GM12878 (cell line): ENCODE results near the gene HSPBAP1. TPM values are rescaled to one million over a fixed set of nuclear protein-coding genes. Genes with fewer than 3 reads are reported as not detected.

Experiments
- ATAC-seq: fragments of 200-7000 bp; cut with Tn5 transposase; 3 replicates; pipeline ENCODE4 v1.9.1; 2020; ENCODE audit warnings: mild to moderate bottlenecking, moderate library complexity
- BruUV-seq: library from RNA; stranded (reverse); fragments of 400-500 nt; replicated peaks from 2 replicates; lab custom pipeline; 2021; lab: Mats Ljungman, UMichigan
- CTCF ChIA-PET: fragments of 300-600 bp; sonication (Branson Sonifier 250); formaldehyde crosslinking; extraction: SDS; loops from one replicate; lab custom pipeline; 2021; ENCODE audit warnings: inconsistent platforms; lab: Yijun Ruan, JAX
- POLR2A ChIA-PET: fragments of 350-600 bp; formaldehyde crosslinking; extraction: SDS; loops from one replicate; lab custom pipeline; 2021; ENCODE audit warnings: inconsistent platforms; lab: Charles Lee
- RAD21 ChIA-PET: fragments of 300-600 bp; sonication (Branson Sonifier 250); formaldehyde crosslinking; loops from one replicate; lab custom pipeline; 2023; ENCODE audit warnings: antibody characterized with exemption; ENCODE audit not compliant: unreplicated experiment; lab: Charles Lee
- SMC1A ChIA-PET: fragments of 300-600 bp; sonication (Branson Sonifier 250); formaldehyde crosslinking; loops from one replicate; lab custom pipeline; 2023; ENCODE audit not compliant: unreplicated experiment, uncharacterized antibody; lab: Charles Lee
- DNase-seq: peaks from one replicate; pipeline ENCODE4 v3.0.0-alpha.2; 2011; ENCODE audit warnings: low read depth, low spot score
- FAIRE-seq: peaks from 3 replicates; lab custom pipeline; 2011; peaks lifted over from hg19 to GRCh38; lab: Jason Lieb, UNC
- H2AFZ ChIP-seq: 2 replicates; pipeline ENCODE4 v1.6.0; 2011; ENCODE audit warnings: low read depth, low read length, control low read depth; ENCODE audit not compliant: control insufficient read depth
- H3K27ac ChIP-seq: 2 replicates; pipeline ENCODE4 v1.5.1; 2011; ENCODE audit warnings: control low read depth; ENCODE audit not compliant: control insufficient read depth, insufficient read depth
- H3K27me3 ChIP-seq, 2 experiments: replicated peaks in 1 of 2; 2 replicates each; pipeline versions ENCODE4 v1.6.0 to v1.6.1; 2011; ENCODE audit warnings: low read length in 1 of 2; ENCODE audit not compliant: control insufficient read depth in 2 of 2, insufficient read depth in 2 of 2
- H3K36me3 ChIP-seq, 2 experiments: 2 replicates each; pipeline ENCODE4 v1.5.1; 2011; ENCODE audit warnings: low read length in 1 of 2; ENCODE audit not compliant: control insufficient read depth in 2 of 2, insufficient read depth in 2 of 2
- H3K4me1 ChIP-seq: 2 replicates; pipeline ENCODE4 v1.6.1; 2011; ENCODE audit warnings: mild to moderate bottlenecking, low read length, moderate library complexity, mixed read lengths; ENCODE audit not compliant: control insufficient read depth, insufficient read depth
- H3K4me2 ChIP-seq: 2 replicates; pipeline ENCODE4 v1.6.0; 2011; ENCODE audit warnings: control low read depth; ENCODE audit not compliant: control insufficient read depth, insufficient read depth
- H3K4me3 ChIP-seq: fragments of 200-600 bp; sonication (generic); 2 replicates; pipeline ENCODE4 v1.5.1; 2016
- H3K79me2 ChIP-seq: 2 replicates; pipeline ENCODE4 v1.6.0; 2011; ENCODE audit warnings: low read length; ENCODE audit not compliant: control insufficient read depth, insufficient read depth
- H3K9ac ChIP-seq: 2 replicates; pipeline ENCODE4 v1.8.0; 2011; ENCODE audit warnings: low read length, control low read depth, mixed read lengths; ENCODE audit not compliant: control insufficient read depth, insufficient read depth
- H3K9me3 ChIP-seq: replicated peaks from 3 replicates; pipeline ENCODE4 v1.5.1; 2011; ENCODE audit warnings: mild to moderate bottlenecking, low read length; ENCODE audit not compliant: control insufficient read depth, insufficient read depth
- H4K20me1 ChIP-seq: 2 replicates; pipeline ENCODE4 v1.6.0; 2011; ENCODE audit not compliant: control insufficient read depth, insufficient read depth
- ASH2L ChIP-seq: fragments of 300-600, 200-600 bp; sonication (generic); IDR thresholded peaks from 2 replicates; pipeline ENCODE4 v1.6.1; 2017; ENCODE audit warnings: low read depth, mild to moderate bottlenecking, borderline replicate concordance
- BMI1 ChIP-seq: fragments of 450-650 bp; IDR thresholded peaks from 2 replicates; pipeline ENCODE4 v1.6.1; 2016; ENCODE audit warnings: mild to moderate bottlenecking, moderate library complexity, borderline replicate concordance
- HCFC1 ChIP-seq: fragments of 150-350 bp; IDR thresholded peaks from 2 replicates; pipeline ENCODE4 v1.6.1; 2014; ENCODE audit warnings: low read length
- MEF2A ChIP-seq: IDR thresholded peaks from 2 replicates; pipeline ENCODE4 v1.6.1; 2011; ENCODE audit warnings: low read depth, mild to moderate bottlenecking, low read length, moderate library complexity; ENCODE audit not compliant: insufficient read depth
- PAX5 ChIP-seq: IDR thresholded peaks from 2 replicates; pipeline ENCODE4 v1.6.1; 2011; ENCODE audit warnings: low read depth, low read length, borderline replicate concordance
- RBBP5 ChIP-seq: fragments of 200-600 bp; sonication (generic); conservative IDR thresholded peaks from 2 replicates; pipeline ENCODE4 v1.6.1; 2016
- SIX5 ChIP-seq: IDR thresholded peaks from 2 replicates; pipeline ENCODE4 v1.6.1; 2011; ENCODE audit warnings: mild to moderate bottlenecking, low read depth, low read length, moderate library complexity; ENCODE audit not compliant: severe bottlenecking
- ZBTB11 ChIP-seq: fragments of 450-650 bp; formaldehyde crosslinking; IDR thresholded peaks from 2 replicates; pipeline ENCODE4 v1.5.0; 2022; ENCODE audit warnings: mild to moderate bottlenecking, missing genetic modification characterization
- WGBS: methylation state at CpG from one replicate; pipeline ENCODE4 v1.1.6; 2016; ENCODE audit warnings: low lambda C conversion rate; ENCODE audit not compliant: insufficient replicate concordance, insufficient coverage; ENCODE audit errors: missing lambda C conversion rate; 5-methylcytosine and 5-hydroxymethylcytosine counted together
- in situ Hi-C: fragments of 300-500 bp; cut with MboI; formaldehyde crosslinking; loops from 9 replicates; pipeline ENCODE4 v1.14.3; 2018; ENCODE audit warnings: mixed read lengths
- intact Hi-C: fragments of 100-400 bp; cut with micrococcal nuclease; formaldehyde crosslinking; loops from one replicate; pipeline ENCODE4 v1.14.2; 2022; ENCODE audit not compliant: unreplicated experiment
- polyA plus RNA-seq, 11 experiments: library from polyadenylated mRNA; depleted of rRNA in 4 of 11; unstranded in 6 of 11; stranded (reverse) in 5 of 11; fragments of >200 nt; fragmentation: Nextera tagmentation in 4 of 11; fragmentation: Illumina TruSeq in 1 of 11; extraction: Ambion mirVana in 4 of 11; extraction: Trizol in 1 of 11; gene quantifications; 1 replicate in 1 of 11; 2 replicates in 10 of 11; pipeline versions ENCODE4 v1.2.1 to v1.2.3, GENCODE V29; 2011 to 2016; ENCODE audit warnings: inconsistent platforms in 2 of 11, missing spikeins in 2 of 11, low read depth in 1 of 11
- total RNA-seq, 4 experiments: library from RNA; depleted of rRNA in 3 of 4; stranded (reverse); fragments of >200 nt in 3 of 4; fragmentation: Illumina TruSeq in 1 of 4; extraction: Trizol in 1 of 4; gene quantifications; 2 replicates each; pipeline versions ENCODE4 v1.2.1 to v1.2.3, GENCODE V29; 2013 to 2021
- TF ChIP-seq, protein P1 (sequence below): IDR thresholded peaks from 2 replicates; pipeline ENCODE4 v1.6.1; 2012; ENCODE audit warnings: low read depth, low read length, improper control_type of control experiment

HSPBAP1 gene
- total and polyA plus RNA-seq, 10 of the 15 experiments (the other 5 are each of a cell fraction or from before 2014, with no cell fraction given), result 3.2 to 10.3 (median 7.9) TPM

DNA sequence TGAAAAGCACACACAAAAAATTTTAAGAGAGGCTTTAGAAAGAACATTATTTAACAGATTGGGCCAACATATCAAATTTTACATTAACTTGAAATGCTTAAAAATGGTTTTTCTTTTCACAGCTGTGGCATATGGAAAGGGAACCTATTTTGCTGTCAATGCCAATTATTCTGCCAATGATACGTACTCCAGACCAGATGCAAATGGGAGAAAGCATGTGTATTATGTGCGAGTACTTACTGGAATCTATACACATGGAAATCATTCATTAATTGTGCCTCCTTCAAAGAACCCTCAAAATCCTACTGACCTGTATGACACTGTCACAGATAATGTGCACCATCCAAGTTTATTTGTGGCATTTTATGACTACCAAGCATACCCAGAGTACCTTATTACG, 65.4 kb downstream of the HSPBAP1 start:
- Histone ChIP-seq H3K4me3 (no peak overlapping the region), H3K36me3 (peaks cover 0 to 14% of the 10 kb centered on the region in 2 experiments; a peak in 3 of 4 replicates), H3K27ac (no peak overlapping the region), H3K4me2 (no peak overlapping the region), H3K27me3 (no peaks in the 10 kb centered on the region), H3K9me3 (no peaks in the 10 kb centered on the region; the same call in 2 of the 3 replicates), H3K9ac (no peak overlapping the region), H2AFZ (no peak overlapping the region), H3K4me1 (no peaks in the 10 kb centered on the region), H4K20me1 (no peaks in the 10 kb centered on the region), H3K79me2 (no peaks in the 10 kb centered on the region)
- FAIRE-seq (no peak), DNase-seq (no peak), ATAC-seq (no peak)
- ChIA-PET RAD21 (no interaction called here), POLR2A (no interaction called here), SMC1A (no interaction called here), CTCF (no interaction called here)
- no TSS peak for BruUV-seq
- WGBS, result 96% methylated on average over 3 of the region's 3 CpGs
- no peak for TF ChIP-seq SIX5
- no peak for TF ChIP-seq BMI1
- TF ChIP-seq MEF2A, result no peak
- no peak for TF ChIP-seq RBBP5
- in situ Hi-C loops (no loop called here), intact Hi-C loops (no loop called here)

DNA sequence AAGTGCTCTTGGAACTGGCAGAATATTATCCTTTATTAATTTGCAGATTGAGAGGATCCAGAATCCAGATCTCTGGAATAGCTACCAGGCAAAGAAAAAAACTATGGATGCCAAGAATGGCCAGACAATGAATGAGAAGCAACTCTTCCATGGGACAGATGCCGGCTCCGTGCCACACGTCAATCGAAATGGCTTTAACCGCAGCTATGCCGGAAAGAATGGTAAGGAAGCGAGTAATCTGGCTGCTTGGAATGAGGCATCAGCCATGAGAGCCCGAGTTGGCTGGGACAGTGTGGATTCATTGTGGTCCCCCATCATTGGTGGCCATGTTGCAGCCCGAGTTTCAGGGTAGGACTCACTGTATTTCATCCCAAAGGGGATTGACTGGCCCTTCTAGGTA, 65.9 kb downstream of the HSPBAP1 start:
- CTCF ChIA-PET, result no interaction called here
- Histone ChIP-seq H3K4me3 (no peak overlapping the region), H3K4me2 (no peak overlapping the region), H3K36me3 (peaks cover 0 to 14% of the 10 kb centered on the region in 2 experiments; a peak in 3 of 4 replicates), H2AFZ (no peak overlapping the region), H3K9ac (no peak overlapping the region), H3K79me2 (no peaks in the 10 kb centered on the region), H3K4me1 (no peaks in the 10 kb centered on the region), H3K27me3 (no peaks in the 10 kb centered on the region), H3K9me3 (no peaks in the 10 kb centered on the region; the same call in 2 of the 3 replicates), H4K20me1 (no peaks in the 10 kb centered on the region), H3K27ac (no peak overlapping the region)
- SMC1A ChIA-PET, result no interaction called here
- RAD21 ChIA-PET, result no interaction called here
- POLR2A ChIA-PET, result no interaction called here
- no TSS peak for BruUV-seq
- no peak for FAIRE-seq
- no peak for ATAC-seq
- WGBS, result 97% methylated on average over 9 of the region's 9 CpGs
- TF ChIP-seq, protein P1, sequence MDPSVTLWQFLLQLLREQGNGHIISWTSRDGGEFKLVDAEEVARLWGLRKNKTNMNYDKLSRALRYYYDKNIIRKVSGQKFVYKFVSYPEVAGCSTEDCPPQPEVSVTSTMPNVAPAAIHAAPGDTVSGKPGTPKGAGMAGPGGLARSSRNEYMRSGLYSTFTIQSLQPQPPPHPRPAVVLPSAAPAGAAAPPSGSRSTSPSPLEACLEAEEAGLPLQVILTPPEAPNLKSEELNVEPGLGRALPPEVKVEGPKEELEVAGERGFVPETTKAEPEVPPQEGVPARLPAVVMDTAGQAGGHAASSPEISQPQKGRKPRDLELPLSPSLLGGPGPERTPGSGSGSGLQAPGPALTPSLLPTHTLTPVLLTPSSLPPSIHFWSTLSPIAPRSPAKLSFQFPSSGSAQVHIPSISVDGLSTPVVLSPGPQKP, result no peak
- TF ChIP-seq PAX5 (no peak), HCFC1 (no peak), ZBTB11 (CRISPR knock-in tag) (no peak), ASH2L (no peak)
- intact Hi-C loops, result no loop called here
- DNase-seq, result no peak
- in situ Hi-C loops, result no loop called here
